Endothelial cell of coronary artery (primary cell): Measurements from ENCODE around the gene FCRLA. TPM values are rescaled to one million over a fixed set of nuclear protein-coding genes. Genes with fewer than 3 reads are reported as not detected.

Experiments used
- total RNA-seq: library from RNA; depleted of rRNA; stranded (reverse); fragments of >200 nt; gene quantifications from 2 replicates; pipeline ENCODE4 v1.2.3, GENCODE V29; 2014

FCRLA gene
- 0.19 TPM in 1 of 2 replicates, not detected in the other for total RNA-seq

GRCh38 chr1:161706482-161707347, at the start of gene FCRLA:
Gene FCRLA, plus strand, starts transcription at chr1:161707229. Its CDS starts 36 bp downstream, at chr1:161707265.

GRCh38 chr1:161662684-161663339, 44.2 kb upstream of the FCRLA start, which contains the start of gene FCGR2B:
Gene FCGR2B, plus strand, starts transcription at chr1:161663143. Its CDS starts 99 bp downstream, at chr1:161663242.

GRCh38 chr1:161720956-161721737, 14.1 kb downstream of the FCRLA start, which contains the start of gene FCRLB:
Gene FCRLB, plus strand, starts transcription at chr1:161721544. Its CDS starts 1,129 bp downstream, at chr1:161722673.

GRCh38 chr1:161749509-161750407, 42.7 kb downstream of the FCRLA start, which contains the start of gene DUSP12:
Gene DUSP12, plus strand, starts transcription at chr1:161749786. Its CDS starts 16 bp downstream, at chr1:161749802.

Other genes starting within 250 kb of the FCRLA start
- not detected in 2 replicates for gene FCGR2A, start 201.8 kb upstream of the FCRLA start, total RNA-seq
- 0.18 and 0.75 TPM in 2 replicates for gene HSPA6, start 182.7 kb upstream of the FCRLA start, total RNA-seq
- not detected in 2 replicates for gene FCGR3A, start 157.4 kb upstream of the FCRLA start, total RNA-seq
- gene FCGR3B, start 76.1 kb upstream of the FCRLA start, total RNA-seq: 0.19 TPM in 1 of 2 replicates, not detected in the other
- not detected in 2 replicates for gene FCGR2B, start 44.1 kb upstream of the FCRLA start, total RNA-seq
- gene FCRLB, start 14.3 kb downstream of the FCRLA start, total RNA-seq: 1.3 TPM in 2 replicates
- 35.1 and 35.7 TPM in 2 replicates for gene DUSP12, start 42.6 kb downstream of the FCRLA start, total RNA-seq
- gene ATF6, start 59.1 kb downstream of the FCRLA start, total RNA-seq: 35.7 and 37.4 TPM in 2 replicates